GM12878 (cell line): ENCODE data around the gene CAPZB. TPM values are rescaled to one million over a fixed set of nuclear protein-coding genes. Genes with fewer than 3 reads are reported as not detected.

Experiments
- ATAC-seq: fragments of 200-7000 bp; cut with Tn5 transposase; 3 replicates; pipeline ENCODE4 v1.9.1; 2020; ENCODE audit warnings: mild to moderate bottlenecking, moderate library complexity
- BruUV-seq: library from RNA; stranded (reverse); fragments of 400-500 nt; replicated peaks from 2 replicates; lab custom pipeline; 2021; lab: Mats Ljungman, UMichigan
- CTCF ChIA-PET: fragments of 300-600 bp; sonication (Branson Sonifier 250); formaldehyde crosslinking; extraction: SDS; loops from one replicate; lab custom pipeline; 2021; ENCODE audit warnings: inconsistent platforms; lab: Yijun Ruan, JAX
- POLR2A ChIA-PET: fragments of 350-600 bp; formaldehyde crosslinking; extraction: SDS; loops from one replicate; lab custom pipeline; 2021; ENCODE audit warnings: inconsistent platforms; lab: Charles Lee
- RAD21 ChIA-PET: fragments of 300-600 bp; sonication (Branson Sonifier 250); formaldehyde crosslinking; loops from one replicate; lab custom pipeline; 2023; ENCODE audit warnings: antibody characterized with exemption; ENCODE audit not compliant: unreplicated experiment; lab: Charles Lee
- SMC1A ChIA-PET: fragments of 300-600 bp; sonication (Branson Sonifier 250); formaldehyde crosslinking; loops from one replicate; lab custom pipeline; 2023; ENCODE audit not compliant: unreplicated experiment, uncharacterized antibody; lab: Charles Lee
- DNase-seq: peaks from one replicate; pipeline ENCODE4 v3.0.0-alpha.2; 2011; ENCODE audit warnings: low read depth, low spot score
- FAIRE-seq: peaks from 3 replicates; lab custom pipeline; 2011; peaks lifted over from hg19 to GRCh38; lab: Jason Lieb, UNC
- H2AFZ ChIP-seq: 2 replicates; pipeline ENCODE4 v1.6.0; 2011; ENCODE audit warnings: low read depth, low read length, control low read depth; ENCODE audit not compliant: control insufficient read depth
- H3K27ac ChIP-seq: 2 replicates; pipeline ENCODE4 v1.5.1; 2011; ENCODE audit warnings: control low read depth; ENCODE audit not compliant: control insufficient read depth, insufficient read depth
- H3K27me3 ChIP-seq, 2 experiments: replicated peaks in 1 of 2; 2 replicates each; pipeline versions ENCODE4 v1.6.0 to v1.6.1; 2011; ENCODE audit warnings: low read length in 1 of 2; ENCODE audit not compliant: control insufficient read depth in 2 of 2, insufficient read depth in 2 of 2
- H3K36me3 ChIP-seq, 2 experiments: 2 replicates each; pipeline ENCODE4 v1.5.1; 2011; ENCODE audit warnings: low read length in 1 of 2; ENCODE audit not compliant: control insufficient read depth in 2 of 2, insufficient read depth in 2 of 2
- H3K4me1 ChIP-seq: 2 replicates; pipeline ENCODE4 v1.6.1; 2011; ENCODE audit warnings: mild to moderate bottlenecking, low read length, moderate library complexity, mixed read lengths; ENCODE audit not compliant: control insufficient read depth, insufficient read depth
- H3K4me2 ChIP-seq: 2 replicates; pipeline ENCODE4 v1.6.0; 2011; ENCODE audit warnings: control low read depth; ENCODE audit not compliant: control insufficient read depth, insufficient read depth
- H3K4me3 ChIP-seq: fragments of 200-600 bp; sonication (generic); 2 replicates; pipeline ENCODE4 v1.5.1; 2016
- H3K79me2 ChIP-seq: 2 replicates; pipeline ENCODE4 v1.6.0; 2011; ENCODE audit warnings: low read length; ENCODE audit not compliant: control insufficient read depth, insufficient read depth
- H3K9ac ChIP-seq: 2 replicates; pipeline ENCODE4 v1.8.0; 2011; ENCODE audit warnings: low read length, control low read depth, mixed read lengths; ENCODE audit not compliant: control insufficient read depth, insufficient read depth
- H3K9me3 ChIP-seq: replicated peaks from 3 replicates; pipeline ENCODE4 v1.5.1; 2011; ENCODE audit warnings: mild to moderate bottlenecking, low read length; ENCODE audit not compliant: control insufficient read depth, insufficient read depth
- H4K20me1 ChIP-seq: 2 replicates; pipeline ENCODE4 v1.6.0; 2011; ENCODE audit not compliant: control insufficient read depth, insufficient read depth
- CBFB ChIP-seq: IDR thresholded peaks from 2 replicates; pipeline ENCODE4 v1.6.1; 2016; ENCODE audit warnings: antibody characterized with exemption, low read depth
- DPF2 ChIP-seq: fragments of 450-650 bp; IDR thresholded peaks from 2 replicates; pipeline ENCODE4 v1.6.1; 2017; ENCODE audit warnings: mild to moderate bottlenecking
- FOS ChIP-seq: IDR thresholded peaks from 3 replicates; pipeline ENCODE4 v1.6.1; 2011; ENCODE audit warnings: borderline replicate concordance; ENCODE audit not compliant: insufficient read length; ENCODE audit errors: extremely low read depth
- FOXK2 ChIP-seq: fragments of 450-650 bp; IDR thresholded peaks from 2 replicates; pipeline ENCODE4 v1.6.1; 2017; ENCODE audit warnings: mild to moderate bottlenecking, moderate library complexity
- GABPA ChIP-seq: IDR thresholded peaks from 2 replicates; pipeline ENCODE4 v1.6.1; 2014; ENCODE audit warnings: antibody characterized with exemption, low read depth, mild to moderate bottlenecking, inconsistent platforms
- GATAD2B ChIP-seq: fragments of 450-650 bp; conservative IDR thresholded peaks from 2 replicates; pipeline ENCODE4 v1.6.1; 2017; ENCODE audit warnings: low read depth, mild to moderate bottlenecking, moderate library complexity
- NR2F1 ChIP-seq: fragments of 450-650 bp; conservative IDR thresholded peaks from 2 replicates; pipeline ENCODE4 v1.6.1; 2017; ENCODE audit warnings: mild to moderate bottlenecking
- POLR2A ChIP-seq: IDR thresholded peaks from 2 replicates; pipeline ENCODE4 v1.6.1; 2011; ENCODE audit warnings: low read depth, mild to moderate bottlenecking, low read length
- POLR2AphosphoS5 ChIP-seq: IDR thresholded peaks from 2 replicates; pipeline ENCODE4 v1.6.1; 2011; ENCODE audit warnings: mild to moderate bottlenecking, low read length, inconsistent platforms
- SREBF2 ChIP-seq: IDR thresholded peaks from 2 replicates; pipeline ENCODE4 v1.6.1; 2012; ENCODE audit warnings: mild to moderate bottlenecking, low read length
- YY1 ChIP-seq: IDR thresholded peaks from 2 replicates; pipeline ENCODE4 v1.6.1; 2011; ENCODE audit warnings: low read depth, mild to moderate bottlenecking, low read length
- WGBS: methylation state at CpG from one replicate; pipeline ENCODE4 v1.1.6; 2016; ENCODE audit warnings: low lambda C conversion rate; ENCODE audit not compliant: insufficient replicate concordance, insufficient coverage; ENCODE audit errors: missing lambda C conversion rate; 5-methylcytosine and 5-hydroxymethylcytosine counted together
- in situ Hi-C: fragments of 300-500 bp; cut with MboI; formaldehyde crosslinking; loops from 9 replicates; pipeline ENCODE4 v1.14.3; 2018; ENCODE audit warnings: mixed read lengths
- intact Hi-C: fragments of 100-400 bp; cut with micrococcal nuclease; formaldehyde crosslinking; loops from one replicate; pipeline ENCODE4 v1.14.2; 2022; ENCODE audit not compliant: unreplicated experiment
- polyA plus RNA-seq, 11 experiments: library from polyadenylated mRNA; depleted of rRNA in 4 of 11; unstranded in 6 of 11; stranded (reverse) in 5 of 11; fragments of >200 nt; fragmentation: Nextera tagmentation in 4 of 11; fragmentation: Illumina TruSeq in 1 of 11; extraction: Ambion mirVana in 4 of 11; extraction: Trizol in 1 of 11; gene quantifications; 1 replicate in 1 of 11; 2 replicates in 10 of 11; pipeline versions ENCODE4 v1.2.1 to v1.2.3, GENCODE V29; 2011 to 2016; ENCODE audit warnings: inconsistent platforms in 2 of 11, missing spikeins in 2 of 11, low read depth in 1 of 11
- total RNA-seq, 4 experiments: library from RNA; depleted of rRNA in 3 of 4; stranded (reverse); fragments of >200 nt in 3 of 4; fragmentation: Illumina TruSeq in 1 of 4; extraction: Trizol in 1 of 4; gene quantifications; 2 replicates each; pipeline versions ENCODE4 v1.2.1 to v1.2.3, GENCODE V29; 2013 to 2021

The CAPZB gene
- total and polyA plus RNA-seq, 10 of the 15 experiments (the other 5 are each of a cell fraction or from before 2014, with no cell fraction given) = 104 to 454 (median 213) TPM

- no peak for DNase-seq
- peaks cover 26% of the 10 kb centered on the region for H3K4me1 ChIP-seq
- in situ Hi-C loops = no loop called here
- no peaks in the 10 kb centered on the region for H3K9me3 ChIP-seq
- no TSS peak for BruUV-seq
- ChIA-PET SMC1A (interaction anchor here (1.0 to 3.6 kb wide), 2 partner anchors 17 to 73 kb away, joined by 3 to 27 read pairs; no protein-coding TSS in a partner anchor), RAD21 (interaction anchor here (0.7 to 1.5 kb wide), 6 partner anchors 16 to 116 kb away, joined by 3 to 5 read pairs (median 4); no protein-coding TSS in a partner anchor), CTCF (interaction anchor here (2.3 to 2.8 kb wide), 2 partner anchors 8 to 16 kb away, joined by 9 to 15 read pairs; no protein-coding TSS in a partner anchor), POLR2A (interaction anchor here (0.6 to 2.4 kb wide), 4 partner anchors 8 to 112 kb away, joined by 3 to 8 read pairs (median 6); a partner anchor contains a TSS)
- intact Hi-C loops = loop anchor here (5.0 to 10.0 kb wide), 2 partner anchors 167 to 170 kb away; partner anchors contain the start of genes AKR7A2 and SLC66A1
- peak overlapping the region; percentile 99 for H3K4me3 ChIP-seq
- ATAC-seq = peak; percentile 37
- H4K20me1 ChIP-seq = peaks cover 13% of the 10 kb centered on the region
- peak overlapping the region; percentile 99 for H3K9ac ChIP-seq
- H3K79me2 ChIP-seq = peaks cover 68% of the 10 kb centered on the region
- H3K4me2 ChIP-seq = peak overlapping the region; percentile 92
- TF ChIP-seq SREBF2 (no peak), FOS (no peak), NR2F1 (peak; percentile 24; the same call in 1 of the 2 replicates), POLR2AphosphoS5 (peak; percentile 28; the same call in 1 of the 2 replicates)
- H2AFZ ChIP-seq = no peak overlapping the region
- no peaks in the 10 kb centered on the region for H3K27me3 ChIP-seq
- WGBS = 2% methylated on average over 13 of the region's 29 CpGs
- peak overlapping the region; percentile 96 for H3K27ac ChIP-seq
- FAIRE-seq = no peak
- peaks cover 2 to 3% of the 10 kb centered on the region in 2 experiments; a peak in 3 of 4 replicates for H3K36me3 ChIP-seq
Measured at GRCh38 chr1:19484798-19485361, 459 bp downstream of the CAPZB start.

- Histone ChIP-seq H4K20me1 (peaks cover 15% of the 10 kb centered on the region), H3K27ac (peak overlapping the region; percentile 96), H3K79me2 (peaks cover 74% of the 10 kb centered on the region), H2AFZ (no peak overlapping the region), H3K9ac (peak overlapping the region; percentile 99), H3K4me3 (peak overlapping the region; percentile 99), H3K4me1 (peaks cover 30% of the 10 kb centered on the region), H3K4me2 (peak overlapping the region; percentile 92), H3K9me3 (no peaks in the 10 kb centered on the region), H3K36me3 (peaks cover 2 to 3% of the 10 kb centered on the region in 2 experiments; a peak in 3 of 4 replicates), H3K27me3 (no peaks in the 10 kb centered on the region)
- 2% methylated on average over 32 of the region's 32 CpGs for WGBS
- ATAC-seq (peak; percentile 9), DNase-seq (no peak), FAIRE-seq (no peak)
- intact Hi-C loops = loop anchor here (10.0 kb wide), 1 partner anchor 170 kb away; the partner anchor contains the start of genes AKR7A2 and SLC66A1
- ChIA-PET POLR2A (interaction anchor here (1.4 to 2.4 kb wide), 2 partner anchors 30 to 113 kb away, joined by 4 to 8 read pairs; a partner anchor contains a TSS), SMC1A (interaction anchor here (0.6 to 5.8 kb wide), 5 partner anchors 13 to 73 kb away, joined by 3 to 61 read pairs (median 3); no protein-coding TSS in a partner anchor), CTCF (interaction anchor here (2.8 kb wide), 1 partner anchor 15 kb away, joined by 15 read pairs; no protein-coding TSS in a partner anchor), RAD21 (interaction anchor here (1.5 kb wide), 1 partner anchor 93 kb away, joined by 3 read pairs; no protein-coding TSS in a partner anchor)
- TF ChIP-seq YY1 (0 out of 2 replicates have a peak, but pooled peaks have one; percentile 2), CBFB (no peak), GATAD2B (peak; percentile 53; the same call in 1 of the 2 replicates), POLR2A (peak; percentile 63), FOXK2 (no peak), DPF2 (peak; percentile 23; the same call in 1 of the 2 replicates), GABPA (no peak)
- no TSS peak for BruUV-seq
- in situ Hi-C loops = no loop called here
Measured at GRCh38 chr1:19484338-19484797, 971 bp downstream of the CAPZB start.
